ENCODE results near the gene PCDHGA8. TPM values are rescaled to one million over a fixed set of nuclear protein-coding genes. Genes with fewer than 3 reads are reported as not detected.

The PCDHGA8 gene
- total RNA-seq, 4 donors from 2014 or later, result 0.72 to 7.4 (median 2.2) TPM

- TF ChIP-seq CTCF (IDR thresholded peaks at IDR 0.05), result no peak
- no peak for ATAC-seq (ENCODE audit: low FRiP score)
- no peak for DNase-seq (ENCODE audit: low spot score)
Observed at GRCh38 chr5:141351591-141351990, 40.8 kb upstream of the PCDHGA8 start.

- DNase-seq (ENCODE audit: low spot score) (no peak), ATAC-seq (ENCODE audit: low FRiP score) (no peak)
- TF ChIP-seq CTCF (IDR thresholded peaks at IDR 0.05), result no peak
Observed at GRCh38 chr5:141354900-141355469, 37.4 kb upstream of the PCDHGA8 start, which contains the start of gene PCDHGA4. Gene PCDHGA4 (plus strand): TSS chr5:141355021. CDS start chr5:141355108, 87 bp downstream.

- no peak for ATAC-seq (ENCODE audit: low FRiP score)
- no peak for TF ChIP-seq CTCF (IDR thresholded peaks at IDR 0.05)
- no peak for DNase-seq (ENCODE audit: low spot score)
Observed at GRCh38 chr5:141355641-141356040, 36.8 kb upstream of the PCDHGA8 start.

GRCh38 chr5:141356133-141356532 is 36.3 kb upstream of the PCDHGA8 start:
- ATAC-seq (ENCODE audit: low FRiP score) (no peak), DNase-seq (ENCODE audit: low spot score) (no peak)
- no peak for TF ChIP-seq CTCF (IDR thresholded peaks at IDR 0.05)

GRCh38 chr5:141356950-141357349 is 35.5 kb upstream of the PCDHGA8 start:
- TF ChIP-seq CTCF (IDR thresholded peaks at IDR 0.05), result no peak
- no peak for ATAC-seq (ENCODE audit: low FRiP score)
- DNase-seq (ENCODE audit: low spot score), result no peak

- DNase-seq (ENCODE audit: low spot score) (no peak), ATAC-seq (ENCODE audit: low FRiP score) (no peak)
- TF ChIP-seq CTCF (IDR thresholded peaks at IDR 0.05), result no peak
Observed at GRCh38 chr5:141359790-141360426, 32.5 kb upstream of the PCDHGA8 start, which contains the start of gene PCDHGB2. Gene PCDHGB2 (plus strand): TSS chr5:141359994. CDS start chr5:141360136, 142 bp downstream.

- no peak for TF ChIP-seq CTCF (IDR thresholded peaks at IDR 0.05)
- no peak for ATAC-seq (ENCODE audit: low FRiP score)
- DNase-seq (ENCODE audit: low spot score), result no peak
Observed at GRCh38 chr5:141360685-141361084, 31.7 kb upstream of the PCDHGA8 start.
